H1 (cell line): ENCODE data around the gene FITM1. TPM values are rescaled to one million over a fixed set of nuclear protein-coding genes. Genes with fewer than 3 reads are reported as not detected.

Experiments used
- CHD2 ChIP-seq: IDR thresholded peaks from 2 replicates; pipeline ENCODE4 v1.6.1; 2012; ENCODE audit warnings: low read length, improper control_type of control experiment
- GTF2F1 ChIP-seq: IDR thresholded peaks from 2 replicates; pipeline ENCODE4 v1.6.1; 2012; ENCODE audit warnings: low read depth, low read length, improper control_type of control experiment, borderline replicate concordance
- MAFK ChIP-seq: IDR thresholded peaks from 2 replicates; pipeline ENCODE4 v1.6.1; 2012; ENCODE audit warnings: low read depth, mild to moderate bottlenecking, improper control_type of control experiment, low read length
- RFX5 ChIP-seq: IDR thresholded peaks from 2 replicates; pipeline ENCODE4 v1.6.1; 2011; ENCODE audit warnings: low read depth, low read length, improper control_type of control experiment, borderline replicate concordance
- SP4 ChIP-seq: IDR thresholded peaks from 2 replicates; pipeline ENCODE4 v1.6.1; 2012; ENCODE audit warnings: low read length, inconsistent platforms
- TEAD4 ChIP-seq: IDR thresholded peaks from 2 replicates; pipeline ENCODE4 v1.6.1; 2012; ENCODE audit warnings: low read depth, low read length, inconsistent platforms, mixed read lengths
- ZNF274 ChIP-seq: IDR thresholded peaks from 2 replicates; pipeline ENCODE4 v1.7.0; 2012; ENCODE audit warnings: low read length, borderline replicate concordance; ENCODE audit errors: extremely low read depth
- polyA plus RNA-seq, 7 experiments: library from polyadenylated mRNA; depleted of rRNA in 3 of 7; stranded (reverse) in 5 of 7; unstranded in 2 of 7; fragments of >200 nt in 5 of 7; fragments of 200-250 nt in 2 of 7; gene quantifications; 1 replicate in 5 of 7; 2 replicates in 1 of 7; 4 replicates in 1 of 7; pipeline versions ENCODE4 v1.2.1 to v1.2.3, GENCODE V29; 2011 to 2013; ENCODE audit warnings: missing spikeins in 2 of 7, mixed read lengths in 2 of 7
- total RNA-seq: library from RNA; stranded (reverse); fragmentation: NEBNext Ultra II Directional; extraction: Animal tissue kit (Norgen Biotek cat#: 25700); gene quantifications from 2 replicates; pipeline ENCODE4 v1.2.1, GENCODE V29; 2021
- TF ChIP-seq, protein P1 (sequence below): IDR thresholded peaks from 2 replicates; pipeline ENCODE4 v1.6.1; 2012; ENCODE audit warnings: inconsistent platforms
- TF ChIP-seq, protein P2 (sequence below): IDR thresholded peaks from 2 replicates; pipeline ENCODE4 v1.6.1; 2011; ENCODE audit warnings: low read depth, mild to moderate bottlenecking, low read length; ENCODE audit not compliant: insufficient read depth
- TF ChIP-seq, protein P3 (sequence below), 3 experiments: IDR thresholded peaks; 1 replicate in 2 of 3; 2 replicates in 1 of 3; pipeline versions ENCODE4 v1.5.1 to v1.6.1; 2011; ENCODE audit warnings: low read length in 3 of 3, mild to moderate bottlenecking in 3 of 3, inconsistent platforms in 2 of 3, low read depth in 1 of 3, moderate library complexity in 1 of 3; ENCODE audit not compliant: insufficient read depth in 1 of 3; ENCODE audit errors: control extremely low read depth in 1 of 3

The FITM1 gene
- total and polyA plus RNA-seq, 2 of the 8 experiments (the other 6 are each of a cell fraction or from before 2014, with no cell fraction given) = 0.53 to 0.76 TPM

DNA sequence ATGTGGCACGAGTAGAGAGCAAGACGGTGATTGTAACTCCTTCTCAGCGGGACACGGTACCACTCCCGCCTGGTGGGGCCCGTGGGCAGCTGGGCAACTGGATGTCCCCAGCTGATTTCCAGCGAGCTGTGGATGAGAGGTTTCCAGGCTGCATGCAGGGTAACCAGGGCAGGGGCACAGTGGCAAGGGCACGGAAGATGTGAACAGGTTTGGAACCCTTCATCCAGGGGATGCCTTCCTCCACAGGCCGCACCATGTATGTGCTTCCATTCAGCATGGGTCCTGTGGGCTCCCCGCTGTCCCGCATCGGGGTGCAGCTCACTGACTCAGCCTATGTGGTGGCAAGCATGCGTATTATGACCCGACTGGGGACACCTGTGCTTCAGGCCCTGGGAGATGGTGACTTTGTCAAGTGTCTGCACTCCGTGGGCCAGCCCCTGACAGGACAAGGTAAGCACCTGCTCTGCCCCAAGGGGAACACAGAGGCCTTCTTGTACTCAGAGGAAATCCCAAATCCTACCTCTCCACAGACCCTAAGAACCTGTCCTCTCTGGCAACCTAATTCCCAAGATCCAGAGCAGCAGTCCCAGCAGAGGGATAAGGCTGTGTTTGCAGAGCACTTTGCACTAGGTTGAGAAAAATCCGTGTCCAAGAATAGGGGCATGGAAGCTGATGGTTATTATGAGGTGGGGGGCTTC lies 32.1 kb upstream of the FITM1 start (continued):
- TF ChIP-seq, protein P1, sequence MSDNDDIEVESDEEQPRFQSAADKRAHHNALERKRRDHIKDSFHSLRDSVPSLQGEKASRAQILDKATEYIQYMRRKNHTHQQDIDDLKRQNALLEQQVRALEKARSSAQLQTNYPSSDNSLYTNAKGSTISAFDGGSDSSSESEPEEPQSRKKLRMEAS = no peak
- TF ChIP-seq TEAD4 = no peak
- no peak for TF ChIP-seq MAFK
- TF ChIP-seq, protein P2, sequence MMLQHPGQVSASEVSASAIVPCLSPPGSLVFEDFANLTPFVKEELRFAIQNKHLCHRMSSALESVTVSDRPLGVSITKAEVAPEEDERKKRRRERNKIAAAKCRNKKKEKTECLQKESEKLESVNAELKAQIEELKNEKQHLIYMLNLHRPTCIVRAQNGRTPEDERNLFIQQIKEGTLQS = no peak
- TF ChIP-seq GTF2F1 = no peak
- no peak for TF ChIP-seq RFX5
- TF ChIP-seq ZNF274 = no peak
- TF ChIP-seq CHD2 = no peak
- TF ChIP-seq, protein P3, sequence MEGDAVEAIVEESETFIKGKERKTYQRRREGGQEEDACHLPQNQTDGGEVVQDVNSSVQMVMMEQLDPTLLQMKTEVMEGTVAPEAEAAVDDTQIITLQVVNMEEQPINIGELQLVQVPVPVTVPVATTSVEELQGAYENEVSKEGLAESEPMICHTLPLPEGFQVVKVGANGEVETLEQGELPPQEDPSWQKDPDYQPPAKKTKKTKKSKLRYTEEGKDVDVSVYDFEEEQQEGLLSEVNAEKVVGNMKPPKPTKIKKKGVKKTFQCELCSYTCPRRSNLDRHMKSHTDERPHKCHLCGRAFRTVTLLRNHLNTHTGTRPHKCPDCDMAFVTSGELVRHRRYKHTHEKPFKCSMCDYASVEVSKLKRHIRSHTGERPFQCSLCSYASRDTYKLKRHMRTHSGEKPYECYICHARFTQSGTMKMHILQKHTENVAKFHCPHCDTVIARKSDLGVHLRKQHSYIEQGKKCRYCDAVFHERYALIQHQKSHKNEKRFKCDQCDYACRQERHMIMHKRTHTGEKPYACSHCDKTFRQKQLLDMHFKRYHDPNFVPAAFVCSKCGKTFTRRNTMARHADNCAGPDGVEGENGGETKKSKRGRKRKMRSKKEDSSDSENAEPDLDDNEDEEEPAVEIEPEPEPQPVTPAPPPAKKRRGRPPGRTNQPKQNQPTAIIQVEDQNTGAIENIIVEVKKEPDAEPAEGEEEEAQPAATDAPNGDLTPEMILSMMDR (IDR thresholded peaks at IDR 0.05; ENCODE audit: control extremely low read depth in 1 of 3, insufficient read depth in 1 of 3, low read depth in 1 of 3, low read length in 3 of 3) = no peak
- TF ChIP-seq SP4 = no peak
